A673 (cell line): Measurements from ENCODE around the gene COBL. TPM values are rescaled to one million over a fixed set of nuclear protein-coding genes. Genes with fewer than 3 reads are reported as not detected.

Experiments
- BruUV-seq: library from RNA; stranded (reverse); fragments of 400-500 nt; replicated peaks from 2 replicates; lab custom pipeline; 2021; lab: Mats Ljungman, UMichigan
- CTCF ChIA-PET: fragments of 300-600 bp; sonication (Branson Sonifier 250); formaldehyde crosslinking; loops from one replicate; lab custom pipeline; 2022; ENCODE audit warnings: antibody characterized with exemption; lab: Charles Lee
- POLR2A ChIA-PET: fragments of 300-600 bp; sonication (Branson Sonifier 250); formaldehyde crosslinking; loops from one replicate; lab custom pipeline; 2022; ENCODE audit warnings: antibody characterized with exemption; ENCODE audit not compliant: low non-redundant PET; lab: Charles Lee
- DNase-seq: peaks from one replicate; pipeline ENCODE4 v3.0.0-alpha.2; 2015; ENCODE audit warnings: low spot score
- H3K27ac ChIP-seq: fragments of 200-600 bp; sonication (generic); 2 replicates; pipeline ENCODE4 v1.5.1; 2016; ENCODE audit warnings: mixed run types, low read depth, mild to moderate bottlenecking, mixed read lengths, antibody characterized with exemption, low read length; ENCODE audit not compliant: poor library complexity, severe bottlenecking
- H3K27me3 ChIP-seq: fragments of 200-600 bp; sonication (generic); replicated peaks from 2 replicates; pipeline ENCODE4 v1.6.1; 2017; ENCODE audit warnings: mixed run types, low read depth, mild to moderate bottlenecking, mixed read lengths, antibody characterized with exemption, low read length; ENCODE audit not compliant: insufficient read depth, poor library complexity
- H3K36me3 ChIP-seq: fragments of 200-600 bp; sonication (generic); 2 replicates; pipeline ENCODE4 v1.6.1; 2016; ENCODE audit warnings: mixed run types, mild to moderate bottlenecking, mixed read lengths, antibody characterized with exemption, low read length; ENCODE audit not compliant: insufficient read depth, poor library complexity, severe bottlenecking
- H3K4me1 ChIP-seq: fragments of 200-600 bp; sonication (generic); 2 replicates; pipeline ENCODE4 v1.6.1; 2017; ENCODE audit warnings: mixed run types, mild to moderate bottlenecking, mixed read lengths, antibody characterized with exemption, low read length; ENCODE audit not compliant: insufficient read depth, poor library complexity, severe bottlenecking
- H3K4me3 ChIP-seq: fragments of 200-600 bp; sonication (generic); 2 replicates; pipeline ENCODE4 v1.5.1; 2016; ENCODE audit warnings: low read depth, mixed run types, mild to moderate bottlenecking, mixed read lengths, low read length; ENCODE audit not compliant: poor library complexity, severe bottlenecking
- H3K9me3 ChIP-seq: fragments of 200-600 bp; sonication (generic); 2 replicates; pipeline ENCODE4 v1.6.1; 2016; ENCODE audit warnings: mixed run types, low read depth, mild to moderate bottlenecking, mixed read lengths, antibody characterized with exemption, low read length; ENCODE audit not compliant: poor library complexity, severe bottlenecking
- EZH2 ChIP-seq: fragments of 200-600 bp; sonication (generic); IDR thresholded peaks from 2 replicates; pipeline ENCODE4 v1.6.1; 2017; ENCODE audit warnings: borderline replicate concordance, low read depth, mild to moderate bottlenecking, mixed read lengths, antibody characterized with exemption, low read length; ENCODE audit not compliant: poor library complexity, severe bottlenecking
- intact Hi-C: fragments of 100-400 bp; cut with micrococcal nuclease; formaldehyde crosslinking; loops from one replicate; pipeline ENCODE4 v1.10.0; 2022; ENCODE audit not compliant: unreplicated experiment
- total RNA-seq: library from RNA; stranded (reverse); gene quantifications from 2 replicates; pipeline ENCODE4 v1.2.3, GENCODE V29; 2021
- TF ChIP-seq, protein P1 (sequence below): fragments of 300-800, 200-600 bp; sonication (generic); conservative IDR thresholded peaks from 2 replicates; pipeline ENCODE4 v1.5.1; 2017; ENCODE audit warnings: low read depth, mild to moderate bottlenecking, antibody characterized with exemption, low read length, moderate library complexity, mixed read lengths

The COBL gene
- total RNA-seq, 1 experiment from 2014 or later, result not detected

- H3K36me3 ChIP-seq, result no peaks in the 10 kb centered on the region
- TF ChIP-seq EZH2, result no peak
- TF ChIP-seq, protein P1, sequence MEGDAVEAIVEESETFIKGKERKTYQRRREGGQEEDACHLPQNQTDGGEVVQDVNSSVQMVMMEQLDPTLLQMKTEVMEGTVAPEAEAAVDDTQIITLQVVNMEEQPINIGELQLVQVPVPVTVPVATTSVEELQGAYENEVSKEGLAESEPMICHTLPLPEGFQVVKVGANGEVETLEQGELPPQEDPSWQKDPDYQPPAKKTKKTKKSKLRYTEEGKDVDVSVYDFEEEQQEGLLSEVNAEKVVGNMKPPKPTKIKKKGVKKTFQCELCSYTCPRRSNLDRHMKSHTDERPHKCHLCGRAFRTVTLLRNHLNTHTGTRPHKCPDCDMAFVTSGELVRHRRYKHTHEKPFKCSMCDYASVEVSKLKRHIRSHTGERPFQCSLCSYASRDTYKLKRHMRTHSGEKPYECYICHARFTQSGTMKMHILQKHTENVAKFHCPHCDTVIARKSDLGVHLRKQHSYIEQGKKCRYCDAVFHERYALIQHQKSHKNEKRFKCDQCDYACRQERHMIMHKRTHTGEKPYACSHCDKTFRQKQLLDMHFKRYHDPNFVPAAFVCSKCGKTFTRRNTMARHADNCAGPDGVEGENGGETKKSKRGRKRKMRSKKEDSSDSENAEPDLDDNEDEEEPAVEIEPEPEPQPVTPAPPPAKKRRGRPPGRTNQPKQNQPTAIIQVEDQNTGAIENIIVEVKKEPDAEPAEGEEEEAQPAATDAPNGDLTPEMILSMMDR, result no peak
- ChIA-PET POLR2A (no interaction called here), CTCF (no interaction called here)
- H3K4me1 ChIP-seq, result no peaks in the 10 kb centered on the region
- no peaks in the 10 kb centered on the region for H3K27me3 ChIP-seq
- H3K27ac ChIP-seq, result no peak overlapping the region
- H3K4me3 ChIP-seq, result no peak overlapping the region
- DNase-seq, result no peak
- BruUV-seq, result no TSS peak
- intact Hi-C loops, result no loop called here
- no peaks in the 10 kb centered on the region for H3K9me3 ChIP-seq
Measured at GRCh38 chr7:51067258-51067657, 249.4 kb downstream of the COBL start.

- BruUV-seq, result no TSS peak
- no peaks in the 10 kb centered on the region for H3K27me3 ChIP-seq
- TF ChIP-seq, protein P1, result no peak
- TF ChIP-seq EZH2, result no peak
- POLR2A ChIA-PET, result no interaction called here
- no peaks in the 10 kb centered on the region for H3K9me3 ChIP-seq
- CTCF ChIA-PET, result no interaction called here
- no peak for DNase-seq
- H3K36me3 ChIP-seq, result no peaks in the 10 kb centered on the region
- H3K4me1 ChIP-seq, result no peaks in the 10 kb centered on the region
- no peak overlapping the region for H3K27ac ChIP-seq
- intact Hi-C loops, result no loop called here
- H3K4me3 ChIP-seq, result no peak overlapping the region
Measured at GRCh38 chr7:51066405-51066882, 250.2 kb downstream of the COBL start.

GRCh38 chr7:51065766-51066165 lies 250.8 kb downstream of the COBL start:
- no peak overlapping the region for H3K27ac ChIP-seq
- no TSS peak for BruUV-seq
- H3K27me3 ChIP-seq, result no peaks in the 10 kb centered on the region
- TF ChIP-seq, protein P1, result no peak
- TF ChIP-seq EZH2, result no peak
- H3K36me3 ChIP-seq, result no peaks in the 10 kb centered on the region
- no peaks in the 10 kb centered on the region for H3K4me1 ChIP-seq
- no peaks in the 10 kb centered on the region for H3K9me3 ChIP-seq
- intact Hi-C loops, result no loop called here
- POLR2A ChIA-PET, result no interaction called here
- CTCF ChIA-PET, result no interaction called here
- H3K4me3 ChIP-seq, result no peak overlapping the region
- no peak for DNase-seq
